ENCODE measurements around the gene DOCK3.

- TF ChIP-seq CTCF (IDR thresholded peaks at IDR 0.05) (no peak), RAD21 (conservative IDR thresholded peaks at IDR 0.05 in 1 of 2, IDR thresholded peaks at IDR 0.05 in 1 of 2) (no peak)
Measured at GRCh38 chr3:50657407-50657806, 17.3 kb upstream of the DOCK3 start.

Measured in A549 (cell line).